HL-60 (cell line): ENCODE data around the gene IER2.

ENCODE experiments used
- DNase-seq, 2 experiments: peaks; one replicate each; pipeline ENCODE4 v3.0.0-alpha.2; 2010 to 2020; ENCODE audit warnings: low read depth in 1 of 2, low spot score in 1 of 2
- H3K27ac ChIP-seq: fragments of 250-450 bp; sonication (Bioruptor Pico); replicated peaks from 2 replicates; pipeline ENCODE4 v1.5.1; 2020; ENCODE audit warnings: mild to moderate bottlenecking, moderate library complexity
- H3K27me3 ChIP-seq: fragments of 250-450 bp; sonication (Bioruptor Pico); 2 replicates; pipeline ENCODE4 v1.5.1; 2021; ENCODE audit warnings: mild to moderate bottlenecking, moderate library complexity; ENCODE audit not compliant: insufficient read depth, poor library complexity, severe bottlenecking
- H3K4me3 ChIP-seq: replicated peaks from 2 replicates; pipeline ENCODE4 v1.5.1; 2011; ENCODE audit warnings: mild to moderate bottlenecking, control low read depth, low read length; ENCODE audit not compliant: insufficient read depth
- GABPA ChIP-seq: IDR thresholded peaks from 2 replicates; pipeline ENCODE4 v1.6.1; 2012; ENCODE audit warnings: low read depth
- POLR2AphosphoS5 ChIP-seq: IDR thresholded peaks from 2 replicates; pipeline ENCODE4 v1.6.1; 2012; ENCODE audit warnings: low read depth
- SPI1 ChIP-seq: IDR thresholded peaks from 2 replicates; pipeline ENCODE4 v1.6.1; 2012; ENCODE audit warnings: low read depth, mild to moderate bottlenecking, borderline replicate concordance
- TF ChIP-seq, protein P1 (sequence below): IDR thresholded peaks from one replicate; pipeline ENCODE4 v1.5.1; 2011; ENCODE audit warnings: low read length, control low read depth, inconsistent platforms; ENCODE audit not compliant: insufficient read depth
- TF ChIP-seq, protein P2 (sequence below): IDR thresholded peaks from 2 replicates; pipeline ENCODE4 v1.6.1; 2012; ENCODE audit warnings: low read depth; ENCODE audit not compliant: insufficient replicate concordance

IER2 gene

DNA sequence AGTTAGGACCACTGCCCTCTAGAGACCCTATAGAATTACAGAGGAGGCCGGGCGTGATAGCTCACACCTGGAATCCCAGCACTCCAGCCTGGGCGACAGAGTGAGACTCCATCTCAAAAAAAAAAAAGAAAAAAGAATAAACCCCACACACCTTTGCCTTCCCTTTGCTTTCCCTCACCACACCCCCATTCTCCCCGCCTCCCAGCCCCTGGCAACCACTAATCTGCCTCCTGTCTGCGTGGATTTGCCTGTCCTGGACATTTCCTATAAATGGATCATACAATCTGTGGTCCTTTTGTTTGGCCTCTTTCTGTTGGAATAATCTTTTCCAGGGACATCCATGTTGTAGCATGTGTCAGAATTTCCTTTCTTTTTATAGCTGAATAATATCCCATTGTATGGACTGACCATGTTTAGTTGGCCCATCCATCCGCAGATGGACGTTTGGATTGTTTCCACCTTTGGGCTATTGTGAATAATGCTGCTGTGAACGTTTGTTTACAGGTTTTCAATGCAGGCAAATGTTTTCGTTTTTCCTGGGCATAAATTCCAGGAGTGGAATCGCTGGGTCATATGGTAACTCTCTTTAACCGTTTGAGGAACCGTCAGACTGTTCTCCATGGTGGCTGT is 16.9 kb upstream of the IER2 start:
- Histone ChIP-seq H3K27me3 (no peaks in the 10 kb centered on the region), H3K27ac (no peak overlapping the region), H3K4me3 (no peak overlapping the region)
- TF ChIP-seq POLR2AphosphoS5 (no peak), GABPA (no peak), SPI1 (no peak)
- TF ChIP-seq, protein P1, sequence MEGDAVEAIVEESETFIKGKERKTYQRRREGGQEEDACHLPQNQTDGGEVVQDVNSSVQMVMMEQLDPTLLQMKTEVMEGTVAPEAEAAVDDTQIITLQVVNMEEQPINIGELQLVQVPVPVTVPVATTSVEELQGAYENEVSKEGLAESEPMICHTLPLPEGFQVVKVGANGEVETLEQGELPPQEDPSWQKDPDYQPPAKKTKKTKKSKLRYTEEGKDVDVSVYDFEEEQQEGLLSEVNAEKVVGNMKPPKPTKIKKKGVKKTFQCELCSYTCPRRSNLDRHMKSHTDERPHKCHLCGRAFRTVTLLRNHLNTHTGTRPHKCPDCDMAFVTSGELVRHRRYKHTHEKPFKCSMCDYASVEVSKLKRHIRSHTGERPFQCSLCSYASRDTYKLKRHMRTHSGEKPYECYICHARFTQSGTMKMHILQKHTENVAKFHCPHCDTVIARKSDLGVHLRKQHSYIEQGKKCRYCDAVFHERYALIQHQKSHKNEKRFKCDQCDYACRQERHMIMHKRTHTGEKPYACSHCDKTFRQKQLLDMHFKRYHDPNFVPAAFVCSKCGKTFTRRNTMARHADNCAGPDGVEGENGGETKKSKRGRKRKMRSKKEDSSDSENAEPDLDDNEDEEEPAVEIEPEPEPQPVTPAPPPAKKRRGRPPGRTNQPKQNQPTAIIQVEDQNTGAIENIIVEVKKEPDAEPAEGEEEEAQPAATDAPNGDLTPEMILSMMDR: no peak
- TF ChIP-seq, protein P2, sequence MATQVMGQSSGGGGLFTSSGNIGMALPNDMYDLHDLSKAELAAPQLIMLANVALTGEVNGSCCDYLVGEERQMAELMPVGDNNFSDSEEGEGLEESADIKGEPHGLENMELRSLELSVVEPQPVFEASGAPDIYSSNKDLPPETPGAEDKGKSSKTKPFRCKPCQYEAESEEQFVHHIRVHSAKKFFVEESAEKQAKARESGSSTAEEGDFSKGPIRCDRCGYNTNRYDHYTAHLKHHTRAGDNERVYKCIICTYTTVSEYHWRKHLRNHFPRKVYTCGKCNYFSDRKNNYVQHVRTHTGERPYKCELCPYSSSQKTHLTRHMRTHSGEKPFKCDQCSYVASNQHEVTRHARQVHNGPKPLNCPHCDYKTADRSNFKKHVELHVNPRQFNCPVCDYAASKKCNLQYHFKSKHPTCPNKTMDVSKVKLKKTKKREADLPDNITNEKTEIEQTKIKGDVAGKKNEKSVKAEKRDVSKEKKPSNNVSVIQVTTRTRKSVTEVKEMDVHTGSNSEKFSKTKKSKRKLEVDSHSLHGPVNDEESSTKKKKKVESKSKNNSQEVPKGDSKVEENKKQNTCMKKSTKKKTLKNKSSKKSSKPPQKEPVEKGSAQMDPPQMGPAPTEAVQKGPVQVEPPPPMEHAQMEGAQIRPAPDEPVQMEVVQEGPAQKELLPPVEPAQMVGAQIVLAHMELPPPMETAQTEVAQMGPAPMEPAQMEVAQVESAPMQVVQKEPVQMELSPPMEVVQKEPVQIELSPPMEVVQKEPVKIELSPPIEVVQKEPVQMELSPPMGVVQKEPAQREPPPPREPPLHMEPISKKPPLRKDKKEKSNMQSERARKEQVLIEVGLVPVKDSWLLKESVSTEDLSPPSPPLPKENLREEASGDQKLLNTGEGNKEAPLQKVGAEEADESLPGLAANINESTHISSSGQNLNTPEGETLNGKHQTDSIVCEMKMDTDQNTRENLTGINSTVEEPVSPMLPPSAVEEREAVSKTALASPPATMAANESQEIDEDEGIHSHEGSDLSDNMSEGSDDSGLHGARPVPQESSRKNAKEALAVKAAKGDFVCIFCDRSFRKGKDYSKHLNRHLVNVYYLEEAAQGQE: no peak
- DNase-seq: no peak

DNA sequence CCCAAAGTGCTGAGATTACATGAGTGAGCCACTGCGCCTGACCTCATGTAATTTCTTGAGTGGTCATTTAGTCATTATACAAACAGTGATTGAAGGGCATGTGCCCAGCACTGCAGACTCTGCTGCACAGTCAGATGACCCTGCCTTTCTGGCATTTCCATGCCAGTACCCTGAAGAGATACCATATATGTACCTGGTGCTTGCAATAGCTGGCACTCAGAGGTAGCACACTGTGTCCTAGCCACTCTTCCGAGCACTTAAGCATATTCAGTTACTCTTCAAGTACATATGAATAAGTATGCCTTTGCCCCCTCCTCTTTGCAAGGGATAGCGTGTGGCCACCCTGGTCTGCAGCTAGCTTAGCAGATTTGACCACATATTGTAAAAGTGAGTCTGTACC is 15.6 kb upstream of the IER2 start:
- no peak for DNase-seq
- no peak overlapping the region for H3K4me3 ChIP-seq
- H3K27me3 ChIP-seq: no peaks in the 10 kb centered on the region
- TF ChIP-seq GABPA: no peak
- no peak for TF ChIP-seq POLR2AphosphoS5
- TF ChIP-seq, protein P2: no peak
- TF ChIP-seq SPI1: no peak
- TF ChIP-seq, protein P1: no peak
- no peak overlapping the region for H3K27ac ChIP-seq

DNA sequence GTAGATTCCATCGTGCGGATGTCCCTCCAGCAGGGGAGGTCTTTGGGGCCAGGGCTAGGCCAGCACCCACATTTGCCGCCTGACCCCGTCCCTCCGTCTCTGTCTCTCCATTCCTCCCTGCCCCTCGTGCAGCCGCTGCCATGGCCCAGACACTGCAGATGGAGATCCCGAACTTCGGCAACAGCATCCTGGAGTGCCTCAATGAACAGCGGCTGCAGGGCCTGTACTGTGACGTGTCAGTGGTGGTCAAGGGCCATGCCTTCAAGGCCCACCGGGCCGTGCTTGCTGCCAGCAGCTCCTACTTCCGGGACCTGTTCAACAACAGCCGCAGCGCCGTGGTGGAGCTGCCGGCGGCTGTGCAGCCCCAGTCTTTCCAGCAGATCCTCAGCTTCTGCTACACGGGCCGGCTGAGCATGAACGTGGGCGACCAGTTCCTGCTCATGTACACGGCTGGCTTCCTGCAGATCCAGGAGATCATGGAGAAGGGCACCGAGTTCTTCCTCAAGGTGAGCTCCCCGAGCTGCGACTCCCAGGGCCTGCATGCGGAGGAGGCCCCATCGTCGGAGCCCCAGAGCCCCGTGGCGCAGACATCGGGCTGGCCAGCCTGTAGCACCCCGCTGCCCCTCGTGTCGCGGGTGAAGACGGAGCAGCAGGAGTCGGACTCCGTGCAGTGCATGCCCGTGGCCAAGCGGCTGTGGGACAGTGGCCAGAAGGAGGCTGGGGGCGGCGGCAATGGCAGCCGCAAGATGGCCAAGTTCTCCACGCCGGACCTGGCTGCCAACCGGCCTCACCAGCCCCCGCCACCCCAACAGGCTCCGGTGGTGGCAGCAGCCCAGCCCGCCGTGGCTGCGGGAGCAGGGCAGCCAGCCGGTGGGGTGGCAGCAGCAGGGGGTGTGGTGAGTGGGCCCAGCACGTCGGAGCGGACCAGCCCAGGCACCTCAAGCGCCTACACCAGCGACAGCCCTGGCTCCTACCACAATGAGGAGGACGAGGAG is 14.8 kb upstream of the IER2 start:
- no peak overlapping the region for H3K27ac ChIP-seq
- TF ChIP-seq GABPA: no peak
- TF ChIP-seq, protein P2: no peak
- TF ChIP-seq, protein P1: no peak
- TF ChIP-seq SPI1: no peak
- TF ChIP-seq POLR2AphosphoS5: no peak
- no peaks in the 10 kb centered on the region for H3K27me3 ChIP-seq
- DNase-seq: no peak
- H3K4me3 ChIP-seq: no peak overlapping the region
